ENCODE data around the gene COL26A1. TPM values are rescaled to one million over a fixed set of nuclear protein-coding genes. Genes with fewer than 3 reads are reported as not detected.

The COL26A1 gene
- total RNA-seq, 1 donor from 2014 or later: 0.11 TPM

DNA sequence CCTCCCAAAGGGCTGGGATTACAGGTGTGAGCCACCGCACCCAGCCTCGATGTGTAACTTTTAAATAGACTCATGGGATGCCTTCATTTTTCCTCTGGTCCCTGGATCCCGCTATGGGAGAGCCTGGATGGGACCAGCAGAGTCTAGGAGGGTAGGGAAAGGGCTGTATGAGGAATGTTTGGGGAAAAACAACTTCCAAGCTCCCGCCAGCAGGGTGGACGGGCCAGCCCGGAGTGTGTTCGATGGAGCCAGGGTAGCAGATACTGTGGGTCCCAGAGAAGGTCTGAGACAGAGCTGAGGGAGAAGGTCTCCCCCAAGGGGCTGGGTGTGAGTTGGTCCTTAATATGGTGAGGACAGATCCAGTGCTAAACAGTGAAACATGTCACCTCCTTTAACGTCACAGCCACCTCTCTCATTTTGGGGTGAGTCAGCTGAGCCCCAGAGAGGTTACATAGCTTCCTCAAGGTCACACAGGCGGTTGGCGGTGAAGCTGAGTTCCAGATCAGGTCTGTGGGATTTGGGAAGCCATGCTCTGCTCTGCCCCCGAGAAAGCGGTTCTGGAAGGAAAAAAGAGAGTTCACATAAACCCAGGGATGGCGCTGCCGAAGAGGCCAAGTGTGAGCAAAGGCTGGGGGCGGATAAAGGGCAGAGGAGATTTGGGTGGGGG, 200.0 kb downstream of the COL26A1 start:
- Mint-ChIP-seq H3K4me3 (ENCODE audit: low read depth) (no peak overlapping the region), H3K9me3 (no peaks in the 10 kb centered on the region), H3K27ac (no peak overlapping the region), H3K27me3 (ENCODE audit: low read depth) (no peaks in the 10 kb centered on the region), H3K4me1 (ENCODE audit: low read depth) (peaks cover 2% of the 10 kb centered on the region), H3K36me3 (ENCODE audit: low read depth) (no peaks in the 10 kb centered on the region)
- DNase-seq (ENCODE audit: low spot score): no peak
- intact Hi-C loops (cut with micrococcal nuclease): no loop called here

DNA sequence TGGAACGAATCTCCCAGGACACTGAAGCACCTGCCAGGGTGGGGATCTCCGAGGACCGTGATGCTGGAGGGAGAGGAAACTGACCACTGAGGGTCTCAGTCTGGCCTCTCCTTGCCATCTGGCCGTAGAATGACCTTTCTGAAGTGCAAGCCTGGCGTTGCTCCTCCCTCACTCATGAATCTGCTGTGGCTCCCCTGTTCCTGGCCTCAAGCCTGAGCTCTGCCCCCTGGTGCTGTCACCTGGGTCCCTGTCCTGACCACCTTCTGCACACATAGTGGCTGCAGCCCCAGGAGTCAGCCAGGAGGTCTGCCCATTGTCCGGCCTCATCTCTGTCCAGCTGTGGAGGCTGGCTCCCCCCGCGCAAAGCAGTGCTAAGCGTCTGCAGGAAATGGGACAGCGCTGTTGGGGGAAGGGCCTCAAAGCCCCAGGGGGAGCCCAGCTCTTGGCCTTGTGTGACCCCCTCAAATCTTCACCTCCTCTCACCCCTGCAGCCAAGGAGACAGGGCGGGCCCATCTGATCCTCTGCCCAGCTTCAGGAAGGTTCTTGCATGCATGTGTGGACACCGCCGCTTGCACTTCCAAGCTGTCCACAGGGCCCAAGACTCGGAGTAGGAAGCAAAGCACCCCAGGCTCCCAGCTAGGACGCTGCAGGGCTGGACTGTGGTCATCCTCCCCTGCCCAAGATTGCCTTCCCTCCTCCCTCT, 200.7 kb downstream of the COL26A1 start:
- peaks cover 2% of the 10 kb centered on the region for H3K4me1 Mint-ChIP-seq (ENCODE audit: low read depth)
- H3K4me3 Mint-ChIP-seq (ENCODE audit: low read depth): no peak overlapping the region
- H3K36me3 Mint-ChIP-seq (ENCODE audit: low read depth): no peaks in the 10 kb centered on the region
- intact Hi-C loops (cut with micrococcal nuclease): no loop called here
- H3K27me3 Mint-ChIP-seq (ENCODE audit: low read depth): peaks cover 2% of the 10 kb centered on the region
- H3K27ac Mint-ChIP-seq: no peak overlapping the region
- H3K9me3 Mint-ChIP-seq: no peaks in the 10 kb centered on the region
- DNase-seq (ENCODE audit: low spot score): no peak

DNA sequence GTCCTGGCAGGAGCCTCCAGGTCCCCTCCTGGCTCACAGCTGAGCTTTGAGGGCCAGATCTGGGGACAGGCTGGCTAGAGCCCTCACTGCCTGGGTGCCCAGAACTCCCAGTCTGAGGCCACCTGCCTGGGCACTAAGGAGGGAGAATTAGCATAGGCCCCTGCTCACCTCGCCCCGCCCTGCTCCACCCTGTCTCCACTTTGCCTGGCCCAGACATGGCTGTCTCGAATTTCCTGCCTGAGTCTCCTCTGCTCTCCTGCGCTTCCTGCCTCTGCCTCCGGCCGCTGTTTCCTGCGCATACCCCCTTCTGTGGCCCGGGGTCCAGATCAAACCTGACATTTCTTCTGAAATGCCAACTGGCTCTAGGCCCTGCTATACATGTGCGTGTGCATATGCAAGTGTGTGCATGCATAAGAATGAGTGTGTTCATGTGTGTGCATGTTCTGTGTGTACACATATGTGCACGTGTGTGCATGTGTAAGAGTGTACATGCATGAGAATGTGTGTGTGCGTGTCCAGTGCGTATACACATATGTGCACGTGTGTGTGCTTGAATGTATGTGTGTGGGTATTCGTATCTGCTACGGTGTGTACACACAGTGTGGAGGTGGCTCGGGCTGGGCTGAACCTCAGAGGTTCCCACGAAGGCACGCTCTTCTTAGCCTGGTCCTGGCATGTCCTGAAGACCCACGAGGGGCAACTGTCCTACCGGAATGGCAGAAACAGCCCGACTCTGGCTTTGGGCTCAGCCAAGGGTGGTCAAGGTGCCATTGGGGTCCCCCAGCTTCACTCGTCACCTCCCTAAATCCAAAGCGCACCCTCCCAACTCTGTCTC, 201.5 kb downstream of the COL26A1 start:
- no peak for DNase-seq (ENCODE audit: low spot score)
- Mint-ChIP-seq H3K4me1 (ENCODE audit: low read depth) (peaks cover 2% of the 10 kb centered on the region), H3K9me3 (no peaks in the 10 kb centered on the region), H3K27me3 (ENCODE audit: low read depth) (peaks cover 3% of the 10 kb centered on the region), H3K4me3 (ENCODE audit: low read depth) (no peak overlapping the region), H3K36me3 (ENCODE audit: low read depth) (no peaks in the 10 kb centered on the region), H3K27ac (no peak overlapping the region)
- intact Hi-C loops (cut with micrococcal nuclease): no loop called here

DNA sequence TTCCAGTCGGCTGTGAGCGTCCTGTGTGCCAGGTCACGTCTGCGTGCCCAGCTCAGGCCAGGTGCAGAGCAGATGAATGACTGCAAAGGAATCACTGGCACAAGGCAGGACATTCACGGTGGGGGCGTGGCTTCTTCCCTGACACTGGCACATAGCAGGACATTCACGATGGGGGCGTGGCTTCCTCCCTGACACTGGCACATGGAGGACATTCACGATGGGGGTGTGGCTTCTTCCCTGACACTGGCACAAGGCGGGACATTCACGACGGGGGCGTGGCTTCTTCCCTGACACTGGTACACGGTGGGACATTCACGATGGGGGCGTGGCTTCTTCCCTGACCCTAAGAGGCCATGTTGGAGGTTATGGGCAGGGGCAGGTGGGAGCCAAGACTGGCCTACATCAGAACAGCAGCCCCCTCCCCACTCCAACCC, 202.1 kb downstream of the COL26A1 start:
- no peak for DNase-seq (ENCODE audit: low spot score)
- H3K4me3 Mint-ChIP-seq (ENCODE audit: low read depth): no peak overlapping the region
- intact Hi-C loops (cut with micrococcal nuclease): no loop called here
- H3K9me3 Mint-ChIP-seq: no peaks in the 10 kb centered on the region
- peaks cover 6% of the 10 kb centered on the region for H3K27me3 Mint-ChIP-seq (ENCODE audit: low read depth)
- no peaks in the 10 kb centered on the region for H3K36me3 Mint-ChIP-seq (ENCODE audit: low read depth)
- H3K27ac Mint-ChIP-seq: no peak overlapping the region
- H3K4me1 Mint-ChIP-seq (ENCODE audit: low read depth): peaks cover 2% of the 10 kb centered on the region

DNA sequence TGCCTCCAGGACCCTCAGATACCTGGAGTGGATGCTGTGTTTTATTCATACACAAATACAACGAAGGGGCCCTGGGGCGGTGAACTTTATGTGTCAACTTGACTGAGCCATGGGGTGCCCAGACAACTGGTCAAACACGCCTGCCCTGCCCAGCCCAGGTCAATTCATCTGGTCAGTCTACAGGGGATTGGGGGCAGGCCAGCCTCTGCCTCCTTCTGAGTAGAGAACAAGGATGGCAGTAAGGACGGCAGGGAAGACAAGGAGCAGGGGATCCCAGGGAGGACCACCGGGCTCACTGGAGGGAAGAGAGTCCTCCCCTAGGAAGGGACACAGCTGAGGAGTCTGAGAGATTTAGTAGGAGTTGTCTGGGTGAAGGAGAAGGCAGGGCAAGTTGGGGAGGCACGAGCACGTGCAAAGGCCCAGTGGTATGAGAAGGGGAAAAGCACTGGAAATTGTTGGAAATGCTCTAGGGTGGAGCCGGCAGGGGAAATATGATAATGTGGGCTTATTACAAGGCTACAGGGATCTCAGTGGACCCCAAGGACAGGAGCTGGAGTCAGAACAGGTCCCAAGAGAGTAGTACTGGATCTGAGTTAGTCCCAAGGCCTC, 203.0 kb downstream of the COL26A1 start:
- DNase-seq (ENCODE audit: low spot score): no peak
- peaks cover 6% of the 10 kb centered on the region for H3K27me3 Mint-ChIP-seq (ENCODE audit: low read depth)
- intact Hi-C loops (cut with micrococcal nuclease): no loop called here

DNA sequence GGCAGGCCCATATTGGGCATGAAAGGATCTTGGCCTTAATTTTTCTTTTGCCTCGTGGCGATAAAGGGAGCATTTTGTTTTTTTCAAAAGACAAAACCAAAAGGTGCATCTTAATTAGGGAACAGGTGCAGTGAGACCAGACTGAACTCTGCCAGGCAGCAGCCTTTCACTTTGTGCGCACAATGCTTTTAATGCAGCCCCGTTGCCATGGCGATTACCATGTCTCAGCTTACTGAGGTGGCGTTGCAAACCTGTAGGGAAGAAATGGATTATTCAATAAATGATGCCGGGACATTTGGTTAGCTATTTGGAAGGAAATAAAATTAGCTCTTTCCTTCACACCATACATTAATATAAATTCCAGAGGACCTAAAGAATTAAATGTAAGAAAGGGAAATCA, 204.6 kb downstream of the COL26A1 start:
- peaks cover 6% of the 10 kb centered on the region for H3K27me3 Mint-ChIP-seq (ENCODE audit: low read depth)
- H3K4me3 Mint-ChIP-seq (ENCODE audit: low read depth): no peak overlapping the region
- H3K36me3 Mint-ChIP-seq (ENCODE audit: low read depth): no peaks in the 10 kb centered on the region
- no peak overlapping the region for H3K27ac Mint-ChIP-seq
- H3K4me1 Mint-ChIP-seq (ENCODE audit: low read depth): peaks cover 2% of the 10 kb centered on the region
- intact Hi-C loops (cut with micrococcal nuclease): no loop called here
- no peaks in the 10 kb centered on the region for H3K9me3 Mint-ChIP-seq
- DNase-seq (ENCODE audit: low spot score): no peak

More for the DNA sequence above, 203.0 kb downstream of the COL26A1 start:
- H3K4me1 Mint-ChIP-seq (ENCODE audit: low read depth): peaks cover 2% of the 10 kb centered on the region
- H3K4me3 Mint-ChIP-seq (ENCODE audit: low read depth): no peak overlapping the region
- H3K27ac Mint-ChIP-seq: no peak overlapping the region
- H3K36me3 Mint-ChIP-seq (ENCODE audit: low read depth): no peaks in the 10 kb centered on the region
- H3K9me3 Mint-ChIP-seq: no peaks in the 10 kb centered on the region

DNA sequence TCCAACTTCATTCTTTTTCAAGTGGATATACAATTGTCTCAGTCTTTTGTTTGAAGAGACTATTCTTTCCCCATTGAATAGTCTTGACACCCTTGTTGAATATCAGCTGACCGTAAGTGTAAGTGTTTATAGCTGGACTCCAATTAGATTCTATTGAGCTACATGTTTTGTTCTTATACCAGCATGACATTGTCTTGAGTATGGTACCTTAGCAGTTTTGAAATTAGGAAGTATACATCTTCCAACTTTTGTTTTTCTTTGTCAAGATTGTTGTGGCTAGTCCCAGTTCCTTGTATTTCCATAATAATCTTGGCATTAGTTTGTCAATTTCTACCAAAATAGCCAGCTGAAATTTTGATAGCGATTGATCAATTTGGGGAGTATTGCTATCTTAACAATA, 209.5 kb downstream of the COL26A1 start:
- Mint-ChIP-seq H3K27ac (no peak overlapping the region), H3K4me1 (ENCODE audit: low read depth) (no peaks in the 10 kb centered on the region), H3K4me3 (ENCODE audit: low read depth) (no peak overlapping the region), H3K9me3 (no peaks in the 10 kb centered on the region), H3K36me3 (ENCODE audit: low read depth) (no peaks in the 10 kb centered on the region), H3K27me3 (ENCODE audit: low read depth) (peaks cover 13% of the 10 kb centered on the region)
- DNase-seq (ENCODE audit: low spot score): no peak
- intact Hi-C loops (cut with micrococcal nuclease): no loop called here

DNA sequence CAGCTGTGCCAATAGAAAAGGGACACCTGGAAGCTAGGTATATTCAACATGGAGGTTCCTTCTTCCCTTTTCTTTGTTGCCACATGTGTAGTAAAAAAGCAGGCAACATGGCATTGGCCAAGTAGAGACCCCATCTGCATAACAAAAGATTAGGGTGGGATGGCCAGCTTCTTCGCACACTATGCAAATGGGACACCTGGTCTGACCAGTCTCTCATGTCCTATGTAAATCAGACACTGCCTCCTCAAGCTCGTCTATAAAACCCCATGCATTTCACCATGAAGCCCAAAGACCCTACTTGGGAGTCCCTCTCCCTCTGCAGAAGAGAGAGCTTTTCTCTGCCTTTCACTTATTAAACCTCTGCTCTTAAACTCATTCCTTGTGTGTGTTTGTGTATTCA, 212.5 kb downstream of the COL26A1 start:
- DNase-seq (ENCODE audit: low spot score): no peak
- no peaks in the 10 kb centered on the region for H3K9me3 Mint-ChIP-seq
- H3K27me3 Mint-ChIP-seq (ENCODE audit: low read depth): peaks cover 9% of the 10 kb centered on the region
- H3K4me1 Mint-ChIP-seq (ENCODE audit: low read depth): no peaks in the 10 kb centered on the region
- H3K27ac Mint-ChIP-seq: no peak overlapping the region
- no peak overlapping the region for H3K4me3 Mint-ChIP-seq (ENCODE audit: low read depth)
- intact Hi-C loops (cut with micrococcal nuclease): no loop called here
- no peaks in the 10 kb centered on the region for H3K36me3 Mint-ChIP-seq (ENCODE audit: low read depth)

DNA sequence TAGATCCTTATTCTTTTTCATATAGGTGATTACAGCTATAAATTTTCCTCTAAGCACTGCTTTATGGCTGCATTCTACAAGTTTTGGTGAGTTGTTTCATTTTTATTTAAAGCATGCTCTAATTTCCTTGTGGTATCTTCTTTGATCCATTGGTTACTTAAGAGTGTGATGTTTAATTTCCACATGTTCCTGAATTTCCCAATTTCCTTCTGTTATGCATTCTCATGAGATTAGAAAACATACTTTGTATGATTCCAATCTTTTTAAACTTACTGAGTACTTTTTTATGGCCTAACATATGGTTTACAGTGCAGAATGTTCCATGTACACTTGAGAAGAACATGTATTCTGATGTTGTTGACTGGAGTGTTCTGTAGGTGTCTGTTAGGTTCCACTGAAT, 213.0 kb downstream of the COL26A1 start:
- intact Hi-C loops (cut with micrococcal nuclease): no loop called here
- H3K27me3 Mint-ChIP-seq (ENCODE audit: low read depth): peaks cover 9% of the 10 kb centered on the region
- DNase-seq (ENCODE audit: low spot score): no peak
- H3K9me3 Mint-ChIP-seq: no peaks in the 10 kb centered on the region
- H3K36me3 Mint-ChIP-seq (ENCODE audit: low read depth): no peaks in the 10 kb centered on the region
- H3K4me3 Mint-ChIP-seq (ENCODE audit: low read depth): no peak overlapping the region
- H3K27ac Mint-ChIP-seq: no peak overlapping the region
- no peaks in the 10 kb centered on the region for H3K4me1 Mint-ChIP-seq (ENCODE audit: low read depth)

DNA sequence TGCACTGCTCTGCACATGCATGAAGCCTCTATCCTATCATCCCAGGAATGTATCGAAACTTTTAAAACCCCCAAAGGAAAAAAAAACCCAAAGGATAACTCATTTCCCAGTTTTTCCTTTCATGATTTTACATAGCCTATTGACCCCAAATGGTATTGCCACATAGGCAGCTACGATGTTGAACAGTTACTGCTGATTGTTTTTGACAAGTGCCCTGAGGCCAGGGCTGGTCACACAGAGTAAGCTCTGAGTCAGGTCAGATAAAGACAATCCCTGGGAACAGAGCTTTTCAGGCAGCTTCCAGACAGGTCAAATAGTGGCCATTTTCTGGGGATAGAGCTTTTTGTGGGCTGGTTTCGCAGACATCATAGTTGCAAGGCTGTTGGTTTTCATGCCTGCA, 214.3 kb downstream of the COL26A1 start:
- DNase-seq (ENCODE audit: low spot score): no peak
- H3K9me3 Mint-ChIP-seq: no peaks in the 10 kb centered on the region
- no peaks in the 10 kb centered on the region for H3K4me1 Mint-ChIP-seq (ENCODE audit: low read depth)
- intact Hi-C loops (cut with micrococcal nuclease): no loop called here
- H3K4me3 Mint-ChIP-seq (ENCODE audit: low read depth): no peak overlapping the region
- peaks cover 9% of the 10 kb centered on the region for H3K27me3 Mint-ChIP-seq (ENCODE audit: low read depth)
- H3K27ac Mint-ChIP-seq: no peak overlapping the region
- no peaks in the 10 kb centered on the region for H3K36me3 Mint-ChIP-seq (ENCODE audit: low read depth)

DNA sequence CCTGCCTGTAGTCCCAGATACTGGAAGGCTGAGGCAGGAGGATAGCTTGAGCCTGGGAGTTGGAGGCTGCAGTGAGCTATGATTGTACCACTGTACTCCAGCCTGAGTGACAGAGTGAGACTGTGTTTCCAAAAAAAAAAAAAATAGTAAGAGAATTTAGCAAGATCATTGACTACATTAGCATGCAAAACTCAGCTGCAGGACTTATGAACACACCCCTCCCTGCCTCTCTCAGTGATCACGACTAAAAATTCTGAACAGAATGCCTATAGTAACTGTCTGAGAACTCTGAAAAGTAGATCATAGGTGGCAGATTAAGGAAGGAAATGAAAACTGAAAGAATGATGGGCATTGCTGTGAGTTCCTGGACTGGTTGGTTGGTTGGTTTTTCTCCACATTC, 215.9 kb downstream of the COL26A1 start:
- H3K36me3 Mint-ChIP-seq (ENCODE audit: low read depth): no peaks in the 10 kb centered on the region
- H3K9me3 Mint-ChIP-seq: no peaks in the 10 kb centered on the region
- DNase-seq (ENCODE audit: low spot score): no peak
- no peaks in the 10 kb centered on the region for H3K4me1 Mint-ChIP-seq (ENCODE audit: low read depth)
- H3K4me3 Mint-ChIP-seq (ENCODE audit: low read depth): no peak overlapping the region
- intact Hi-C loops (cut with micrococcal nuclease): no loop called here
- H3K27me3 Mint-ChIP-seq (ENCODE audit: low read depth): peaks cover 9% of the 10 kb centered on the region
- no peak overlapping the region for H3K27ac Mint-ChIP-seq

DNA sequence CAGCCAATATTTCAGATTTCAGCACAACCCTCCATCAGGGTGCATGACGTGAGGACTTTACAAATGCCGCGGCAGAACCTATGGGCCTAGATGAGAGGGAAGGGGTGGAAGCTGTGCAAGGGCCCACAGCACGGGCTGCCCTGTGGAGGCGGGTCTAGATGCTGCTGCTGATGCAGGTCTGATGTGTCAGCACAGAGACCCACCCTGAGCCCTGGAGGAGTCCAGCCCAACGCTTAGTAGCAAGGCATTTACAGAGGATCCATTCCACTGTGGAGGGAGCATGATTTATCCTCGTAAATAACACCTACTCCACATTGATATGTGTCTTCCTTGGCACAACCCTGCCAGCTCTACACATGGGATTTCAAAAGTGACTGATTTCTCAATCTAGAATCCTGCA, 217.9 kb downstream of the COL26A1 start:
- no peak for DNase-seq (ENCODE audit: low spot score)
- intact Hi-C loops (cut with micrococcal nuclease): no loop called here
- Mint-ChIP-seq H3K27ac (no peak overlapping the region), H3K4me1 (ENCODE audit: low read depth) (no peaks in the 10 kb centered on the region), H3K36me3 (ENCODE audit: low read depth) (no peaks in the 10 kb centered on the region), H3K27me3 (ENCODE audit: low read depth) (peaks cover 4% of the 10 kb centered on the region), H3K9me3 (no peaks in the 10 kb centered on the region), H3K4me3 (ENCODE audit: low read depth) (no peak overlapping the region)
